HG02884 (cell line): ENCODE measurements around the gene DNAJB9.

Experiments used
- ATAC-seq: cut with Tn5 transposase; IDR thresholded peaks from one replicate; pipeline ENCODE4 v1.9.1; 2021; ENCODE audit warnings: mild to moderate bottlenecking, moderate library complexity; ENCODE audit not compliant: unreplicated experiment

The DNAJB9 gene

DNA sequence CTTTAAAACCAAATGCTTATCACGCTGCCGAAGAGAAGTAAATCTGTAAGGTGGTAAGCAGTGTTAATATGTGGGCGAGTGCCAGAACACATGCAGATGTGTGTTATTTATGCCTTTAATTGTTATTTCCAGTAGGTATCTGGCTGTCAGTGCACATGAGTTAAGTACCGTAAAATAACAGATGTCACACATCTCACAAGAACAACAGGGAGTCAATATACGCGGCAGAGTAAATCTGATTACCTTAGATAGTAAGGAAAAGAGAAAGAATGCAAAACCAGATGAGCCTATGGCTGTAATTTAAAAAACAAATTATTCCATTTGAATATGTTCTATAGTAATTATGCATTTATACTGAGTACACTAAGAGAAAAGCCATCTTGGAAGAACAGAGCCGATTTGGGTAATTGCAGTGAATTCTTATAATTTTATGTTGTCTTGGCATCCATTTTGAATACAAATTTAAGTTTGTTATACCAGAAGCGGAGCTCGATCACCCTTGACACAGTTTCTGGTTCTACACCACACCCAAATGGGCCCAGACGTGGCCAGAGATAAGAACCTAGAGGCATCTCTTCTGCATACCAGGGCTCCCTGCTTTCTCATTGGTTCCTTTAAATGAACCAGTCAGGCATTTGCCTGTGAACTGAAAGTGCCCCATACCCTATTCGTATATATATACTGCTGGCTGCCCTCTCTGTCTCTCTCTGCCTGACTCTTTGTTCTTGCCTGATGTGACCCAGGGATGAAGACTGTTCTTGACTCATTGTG is 34.8 kb downstream of the DNAJB9 start:
- ATAC-seq = no peak

- peak; percentile 79 for ATAC-seq
These were observed 36.0 kb downstream of the DNAJB9 start for GRCh38 chr7:108605559-108606201.

GRCh38 chr7:108609643-108610042 is 40.0 kb downstream of the DNAJB9 start:
- ATAC-seq = no peak

GRCh38 chr7:108611268-108611667 is 41.6 kb downstream of the DNAJB9 start:
- no peak for ATAC-seq

DNA sequence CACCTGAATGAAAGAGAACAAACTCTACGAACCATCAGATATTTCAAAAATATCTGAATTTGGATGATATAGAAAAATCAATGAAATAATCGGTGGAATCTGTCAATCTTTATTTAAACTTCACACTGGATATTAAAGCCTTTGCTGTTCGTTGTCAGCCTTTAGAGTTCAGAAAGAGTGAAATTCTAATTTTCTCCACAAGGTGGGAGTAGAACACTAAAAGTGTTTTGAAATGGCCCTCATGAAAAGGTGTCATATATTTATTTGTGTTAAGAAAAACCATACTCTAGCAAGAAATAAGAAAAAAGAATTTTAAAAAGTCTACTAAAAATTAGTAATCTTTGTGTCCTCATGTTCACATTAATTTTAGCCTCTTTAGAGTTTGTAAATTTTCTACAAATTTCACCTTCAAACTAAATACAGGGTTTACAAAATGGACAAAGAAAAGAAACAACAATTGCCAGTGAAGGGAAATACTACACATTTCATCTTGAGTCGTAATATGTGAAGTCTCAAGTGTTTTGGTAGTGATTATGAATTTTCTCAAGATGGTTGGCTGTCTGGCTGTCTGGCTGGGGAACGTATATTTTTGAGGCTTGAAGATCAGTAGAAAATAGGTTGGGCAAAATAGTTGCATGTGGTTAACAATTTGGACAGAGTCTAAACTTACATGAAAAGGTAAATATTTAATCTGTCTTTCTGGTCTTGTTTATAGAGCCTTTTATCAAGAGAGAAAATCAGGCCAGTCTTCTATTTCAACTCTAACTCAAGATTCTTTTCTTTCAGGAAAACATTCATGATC is 43.7 kb downstream of the DNAJB9 start:
- peak; percentile 83 for ATAC-seq

- no peak for ATAC-seq
These were observed 44.3 kb downstream of the DNAJB9 start for GRCh38 chr7:108613949-108614381.

- ATAC-seq = no peak
These were observed 45.2 kb downstream of the DNAJB9 start for GRCh38 chr7:108614896-108615295.

GRCh38 chr7:108618056-108618455 is 48.4 kb downstream of the DNAJB9 start:
- no peak for ATAC-seq

- ATAC-seq = peak; percentile 85
These were observed 53.5 kb downstream of the DNAJB9 start for GRCh38 chr7:108623220-108623619.
